Measurements from ENCODE around the gene PIP4K2A.

DNA sequence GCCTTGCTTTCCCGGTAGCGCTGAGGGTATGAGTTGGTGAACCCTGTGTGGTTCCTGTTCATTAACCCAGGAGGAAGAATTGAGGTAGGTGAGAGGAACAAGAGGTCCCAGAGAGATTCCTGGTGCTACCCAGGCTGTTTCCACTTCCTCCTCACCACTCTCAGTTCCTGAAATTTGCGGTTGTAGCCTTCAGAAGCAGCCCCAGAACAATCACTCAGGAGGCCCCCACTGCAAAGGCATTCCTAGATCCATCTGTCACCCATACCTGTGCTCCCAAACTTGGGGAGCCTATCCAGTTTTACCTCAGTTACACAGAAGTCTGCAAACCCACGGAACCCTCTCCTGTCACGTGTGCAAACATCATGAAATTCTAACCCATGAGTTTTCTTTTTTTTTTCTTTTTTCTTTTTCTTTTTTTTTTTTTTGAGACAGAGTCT is 9.0 kb upstream of the PIP4K2A start:
- TF ChIP-seq YEATS4 (CRISPR knock-in tag; IDR thresholded peaks at IDR 0.05; ENCODE audit: borderline replicate concordance) (no peak), ZNF782 (CRISPR knock-in tag; IDR thresholded peaks at IDR 0.05; ENCODE audit: borderline replicate concordance) (no peak)
- TF ChIP-seq, protein P1, sequence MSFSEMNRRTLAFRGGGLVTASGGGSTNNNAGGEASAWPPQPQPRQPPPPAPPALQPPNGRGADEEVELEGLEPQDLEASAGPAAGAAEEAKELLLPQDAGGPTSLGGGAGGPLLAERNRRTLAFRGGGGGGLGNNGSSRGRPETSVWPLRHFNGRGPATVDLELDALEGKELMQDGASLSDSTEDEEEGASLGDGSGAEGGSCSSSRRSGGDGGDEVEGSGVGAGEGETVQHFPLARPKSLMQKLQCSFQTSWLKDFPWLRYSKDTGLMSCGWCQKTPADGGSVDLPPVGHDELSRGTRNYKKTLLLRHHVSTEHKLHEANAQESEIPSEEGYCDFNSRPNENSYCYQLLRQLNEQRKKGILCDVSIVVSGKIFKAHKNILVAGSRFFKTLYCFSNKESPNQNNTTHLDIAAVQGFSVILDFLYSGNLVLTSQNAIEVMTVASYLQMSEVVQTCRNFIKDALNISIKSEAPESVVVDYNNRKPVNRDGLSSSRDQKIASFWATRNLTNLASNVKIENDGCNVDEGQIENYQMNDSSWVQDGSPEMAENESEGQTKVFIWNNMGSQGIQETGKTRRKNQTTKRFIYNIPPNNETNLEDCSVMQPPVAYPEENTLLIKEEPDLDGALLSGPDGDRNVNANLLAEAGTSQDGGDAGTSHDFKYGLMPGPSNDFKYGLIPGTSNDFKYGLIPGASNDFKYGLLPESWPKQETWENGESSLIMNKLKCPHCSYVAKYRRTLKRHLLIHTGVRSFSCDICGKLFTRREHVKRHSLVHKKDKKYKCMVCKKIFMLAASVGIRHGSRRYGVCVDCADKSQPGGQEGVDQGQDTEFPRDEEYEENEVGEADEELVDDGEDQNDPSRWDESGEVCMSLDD (CRISPR knock-in tag; IDR thresholded peaks at IDR 0.05; ENCODE audit: borderline replicate concordance) = no peak
